Measurements from ENCODE around the gene DPAGT1. TPM values are rescaled to one million over a fixed set of nuclear protein-coding genes. Genes with fewer than 3 reads are reported as not detected.
"Not testable (repeated sequence)": the region's sequence is repeated elsewhere in the genome, so short reads cannot be mapped to it uniquely, and the experiment has no call there.

DPAGT1 gene
- total RNA-seq, 1 experiment from 2014 or later: 41.1 TPM

- Histone ChIP-seq H3K27me3 (ENCODE audit: insufficient read depth, low read depth) (no peaks in the 10 kb centered on the region), H3K4me1 (replicated peaks; ENCODE audit: insufficient read depth) (peaks cover 8% of the 10 kb centered on the region), H2AFZ (no peak overlapping the region), H4K20me1 (ENCODE audit: insufficient read depth) (no peaks in the 10 kb centered on the region), H3K4me3 (no peak overlapping the region), H3K4me2 (no peak overlapping the region), H3K36me3 (ENCODE audit: low read depth) (peaks cover 4% of the 10 kb centered on the region), H3K79me2 (ENCODE audit: low read depth) (peaks cover 24% of the 10 kb centered on the region), H3K27ac (no peak overlapping the region), H3F3A (ENCODE audit: insufficient read depth, low read depth) (peaks cover 24% of the 10 kb centered on the region), H3K9me2 (ENCODE audit: insufficient read depth) (no peaks in the 10 kb centered on the region), H3K9me3 (ENCODE audit: insufficient read depth, low read depth) (no peaks in the 10 kb centered on the region)
- intact Hi-C loops (cut with micrococcal nuclease; ENCODE audit: unreplicated experiment): no loop called here
- POLR2A ChIA-PET (ENCODE audit: unreplicated experiment): interaction anchor here (0.5 to 0.7 kb wide), 2 partner anchors 19 to 156 kb away, joined by 6 to 20 read pairs; partner anchors contain the start of gene HMBS
- TF ChIP-seq CTCF (conservative IDR thresholded peaks at IDR 0.05) (peak; percentile 43), EZH2 (IDR thresholded peaks at IDR 0.05; ENCODE audit: low read depth) (no peak)
- CTCF ChIA-PET: no interaction called here
- peak in 1 of 2 experiments; percentile 35 for DNase-seq
- BruUV-seq (replicated peaks): no TSS peak
Measured at GRCh38 chr11:119065369-119065768, 36.3 kb downstream of the DPAGT1 start.

- Histone ChIP-seq H3F3A (ENCODE audit: insufficient read depth, low read depth) (peaks cover 26% of the 10 kb centered on the region), H3K27ac (no peak overlapping the region), H2AFZ (no peak overlapping the region), H3K4me3 (no peak overlapping the region), H3K36me3 (ENCODE audit: low read depth) (no peaks in the 10 kb centered on the region), H3K9me2 (ENCODE audit: insufficient read depth) (no peaks in the 10 kb centered on the region), H3K27me3 (ENCODE audit: insufficient read depth, low read depth) (no peaks in the 10 kb centered on the region), H3K4me1 (replicated peaks; ENCODE audit: insufficient read depth) (peaks cover 14% of the 10 kb centered on the region), H3K79me2 (ENCODE audit: low read depth) (peaks cover 15% of the 10 kb centered on the region), H3K4me2 (no peak overlapping the region), H4K20me1 (ENCODE audit: insufficient read depth) (no peaks in the 10 kb centered on the region), H3K9me3 (ENCODE audit: insufficient read depth, low read depth) (no peaks in the 10 kb centered on the region)
- TF ChIP-seq EZH2 (IDR thresholded peaks at IDR 0.05; ENCODE audit: low read depth) (no peak), CTCF (conservative IDR thresholded peaks at IDR 0.05) (no peak)
- peak; percentile 32 to 40 for DNase-seq
- CTCF ChIA-PET: no interaction called here
- POLR2A ChIA-PET (ENCODE audit: unreplicated experiment): no interaction called here
- intact Hi-C loops (cut with micrococcal nuclease; ENCODE audit: unreplicated experiment): no loop called here
- BruUV-seq (replicated peaks): no TSS peak
Measured at GRCh38 chr11:119062779-119063178, 38.9 kb downstream of the DPAGT1 start.

GRCh38 chr11:119061256-119061655 is 40.4 kb downstream of the DPAGT1 start:
- no TSS peak for BruUV-seq (replicated peaks)
- Histone ChIP-seq H3K4me3 (no peak overlapping the region), H3K4me1 (replicated peaks; ENCODE audit: insufficient read depth) (peaks cover 8% of the 10 kb centered on the region), H3K27ac (no peak overlapping the region), H3K9me2 (ENCODE audit: insufficient read depth) (no peaks in the 10 kb centered on the region), H3F3A (ENCODE audit: insufficient read depth, low read depth) (peaks cover 20% of the 10 kb centered on the region), H2AFZ (no peak overlapping the region), H4K20me1 (ENCODE audit: insufficient read depth) (no peaks in the 10 kb centered on the region), H3K79me2 (ENCODE audit: low read depth) (peaks cover 19% of the 10 kb centered on the region), H3K27me3 (ENCODE audit: insufficient read depth, low read depth) (no peaks in the 10 kb centered on the region), H3K9me3 (ENCODE audit: insufficient read depth, low read depth) (no peaks in the 10 kb centered on the region), H3K36me3 (ENCODE audit: low read depth) (no peaks in the 10 kb centered on the region), H3K4me2 (no peak overlapping the region)
- DNase-seq: peak in 1 of 2 experiments; percentile 1
- TF ChIP-seq CTCF (conservative IDR thresholded peaks at IDR 0.05): no peak
- TF ChIP-seq EZH2 (IDR thresholded peaks at IDR 0.05; ENCODE audit: low read depth): no peak
- ChIA-PET POLR2A (ENCODE audit: unreplicated experiment) (no interaction called here), CTCF (interaction anchor here (0.6 to 0.7 kb wide), 2 partner anchors 123 to 256 kb away, joined by 4 to 7 read pairs; partner anchors contain the start of gene MCAM)
- intact Hi-C loops (cut with micrococcal nuclease; ENCODE audit: unreplicated experiment): no loop called here

DNA sequence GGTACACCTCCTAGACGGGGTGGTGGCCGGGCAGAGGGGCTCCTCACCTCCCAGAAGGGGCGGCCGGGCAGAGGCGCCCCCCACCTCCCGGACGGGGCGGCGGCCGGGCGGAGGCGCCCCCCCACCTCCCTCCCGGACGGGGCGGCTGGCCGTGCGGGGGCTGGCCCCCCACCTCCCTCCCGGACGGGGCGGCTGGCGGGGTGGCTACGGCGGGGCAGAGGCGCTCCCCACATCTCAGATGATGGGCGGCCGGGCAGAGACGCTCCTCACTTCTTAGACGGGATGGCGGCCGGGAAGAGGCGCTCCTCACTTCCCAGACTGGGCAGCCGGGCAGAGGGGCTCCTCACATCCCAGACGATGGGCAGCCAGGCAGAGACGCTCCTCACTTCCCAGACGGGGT is 42.5 kb downstream of the DPAGT1 start:
- H3K79me2 ChIP-seq (ENCODE audit: low read depth): peaks cover 31% of the 10 kb centered on the region
- peaks cover 11% of the 10 kb centered on the region; the same call in 1 of the 2 replicates for H4K20me1 ChIP-seq (ENCODE audit: insufficient read depth)
- H3K9me3 ChIP-seq (ENCODE audit: insufficient read depth, low read depth); DNase-seq; CTCF ChIA-PET; POLR2A ChIA-PET (ENCODE audit: unreplicated experiment); H3K4me3 ChIP-seq; intact Hi-C loops (cut with micrococcal nuclease; ENCODE audit: unreplicated experiment); H3K4me2 ChIP-seq; H3K27ac ChIP-seq; H3K36me3 ChIP-seq (ENCODE audit: low read depth); H2AFZ ChIP-seq; H3K27me3 ChIP-seq (ENCODE audit: insufficient read depth, low read depth); BruUV-seq (replicated peaks); H3K9me2 ChIP-seq (ENCODE audit: insufficient read depth): not testable (repeated sequence)
- H3F3A ChIP-seq (ENCODE audit: insufficient read depth, low read depth): peaks cover 17% of the 10 kb centered on the region; the same call in 1 of the 2 replicates
- peaks cover 14% of the 10 kb centered on the region for H3K4me1 ChIP-seq (replicated peaks; ENCODE audit: insufficient read depth)

All from PC-9 (cell line).